ENCODE measurements around the gene TAF1C.

Gene TAF1C

GRCh38 chr16:84182680-84183571, 3.9 kb downstream of the TAF1C start:
- no peak for DNase-seq (ENCODE audit: low read depth)

- DNase-seq (ENCODE audit: low read depth), result no peak
Measured at GRCh38 chr16:84182104-84182503, 4.8 kb downstream of the TAF1C start.

- DNase-seq (ENCODE audit: low read depth), result no peak
Measured at GRCh38 chr16:84181144-84181915, 5.5 kb downstream of the TAF1C start.

- DNase-seq (ENCODE audit: low read depth), result no peak
Measured at GRCh38 chr16:84180519-84181140, 6.2 kb downstream of the TAF1C start.

GRCh38 chr16:84179612-84180320, 7.1 kb downstream of the TAF1C start:
- no peak for DNase-seq (ENCODE audit: low read depth)

GRCh38 chr16:84178892-84179611, 7.8 kb downstream of the TAF1C start:
- no peak for DNase-seq (ENCODE audit: low read depth)

GRCh38 chr16:84178146-84178765, 8.6 kb downstream of the TAF1C start:
- no peak for DNase-seq (ENCODE audit: low read depth)

- DNase-seq (ENCODE audit: low read depth), result no peak
Measured at GRCh38 chr16:84177741-84178073, 9.2 kb downstream of the TAF1C start.

GRCh38 chr16:84176192-84177053, 10.4 kb downstream of the TAF1C start:
- no peak for DNase-seq (ENCODE audit: low read depth)

GRCh38 chr16:84175350-84176081, 11.3 kb downstream of the TAF1C start:
- no peak for DNase-seq (ENCODE audit: low read depth)

GRCh38 chr16:84174396-84174795, 12.5 kb downstream of the TAF1C start:
- no peak for DNase-seq (ENCODE audit: low read depth)

- no peak for DNase-seq (ENCODE audit: low read depth)
Measured at GRCh38 chr16:84169765-84170310, 17.0 kb downstream of the TAF1C start.

- no peak for DNase-seq (ENCODE audit: low read depth)
Measured at GRCh38 chr16:84166796-84167695, 19.8 kb downstream of the TAF1C start.

- DNase-seq (ENCODE audit: low read depth), result no peak
Measured at GRCh38 chr16:84165746-84166145, 21.1 kb downstream of the TAF1C start.

- DNase-seq (ENCODE audit: low read depth), result no peak
Measured at GRCh38 chr16:84161801-84162200, 25.1 kb downstream of the TAF1C start.

- DNase-seq (ENCODE audit: low read depth), result no peak
Measured at GRCh38 chr16:84161037-84161436, 25.8 kb downstream of the TAF1C start.

- no peak for DNase-seq (ENCODE audit: low read depth)
Measured at GRCh38 chr16:84159800-84160199, 27.1 kb downstream of the TAF1C start.

GRCh38 chr16:84159007-84159406, 27.9 kb downstream of the TAF1C start:
- DNase-seq (ENCODE audit: low read depth), result no peak

Data from stimulated activated CD8-positive, alpha-beta memory T cell treated with anti-CD3 and anti-CD28 coated beads, Interleukin-12 subunit alpha, Interleukin-12 subunit beta, amount 100 ng/mL, for 4 hours (primary cell).